Lung (tissue), 12 donors: ENCODE results near the gene TRERF1. TPM values are rescaled to one million over a fixed set of nuclear protein-coding genes. Genes with fewer than 3 reads are reported as not detected.

ENCODE experiments used
- ATAC-seq: fragments of 200-7000 bp; cut with Tn5 transposase; one replicate; pipeline ENCODE4 v1.9.1; 2020; ENCODE audit warnings: moderate number of reproducible peaks; ENCODE audit not compliant: insufficient read depth, low FRiP score
- DNase-seq, 3 donors: peaks; one replicate each; pipeline ENCODE4 v3.0.0-alpha.2; 2013 to 2017
- H3K27ac ChIP-seq, 2 donors: one replicate each; pipeline ENCODE4 v1.5.1; 2013; ENCODE audit warnings: mild to moderate bottlenecking in 2 of 2, moderate library complexity in 2 of 2, control low read depth in 1 of 2, inconsistent platforms in 1 of 2, low read depth in 1 of 2, low read length in 1 of 2
- H3K27me3 ChIP-seq, 3 donors: one replicate each; pipeline ENCODE4 v1.5.1; 2013; ENCODE audit warnings: low read length in 2 of 3; ENCODE audit not compliant: control insufficient read depth in 3 of 3, insufficient read depth in 3 of 3
- H3K36me3 ChIP-seq, 4 donors: one replicate each; pipeline ENCODE4 v1.5.1; 2013; ENCODE audit warnings: low read length in 4 of 4, mild to moderate bottlenecking in 1 of 4, moderate library complexity in 1 of 4; ENCODE audit not compliant: control insufficient read depth in 4 of 4, insufficient read depth in 4 of 4
- H3K4me1 ChIP-seq, 5 donors: one replicate each; pipeline ENCODE4 v1.5.1; 2013; ENCODE audit warnings: low read length in 5 of 5, mild to moderate bottlenecking in 2 of 5, moderate library complexity in 1 of 5; ENCODE audit not compliant: control insufficient read depth in 5 of 5, insufficient read depth in 5 of 5
- H3K4me3 ChIP-seq: one replicate; pipeline ENCODE4 v1.5.1; 2013; ENCODE audit warnings: mild to moderate bottlenecking, control low read depth, moderate library complexity
- H3K9ac ChIP-seq, 2 donors: one replicate each; pipeline ENCODE4 v1.5.1; 2013; ENCODE audit warnings: low read length in 2 of 2, control low read depth in 1 of 2; ENCODE audit not compliant: insufficient read depth in 1 of 2
- H3K9me3 ChIP-seq, 4 donors: one replicate each; pipeline ENCODE4 v1.5.1; 2013; ENCODE audit warnings: low read length in 3 of 4, mild to moderate bottlenecking in 1 of 4, moderate library complexity in 1 of 4; ENCODE audit not compliant: control insufficient read depth in 4 of 4, insufficient read depth in 3 of 4
- CTCF ChIP-seq: IDR thresholded peaks from 2 replicates; pipeline ENCODE4 v1.5.1; 2012; ENCODE audit warnings: mild to moderate bottlenecking; ENCODE audit errors: control extremely low read depth, extremely low read depth
- WGBS, 2 donors: extraction: QIAGEN DNeasy Blood & Tissue Kit; methylation state at CpG; one replicate each; pipeline ENCODE4 v1.1.7; 2013; 5-methylcytosine and 5-hydroxymethylcytosine counted together
- polyA plus RNA-seq, 2 donors: library from polyadenylated mRNA; stranded (reverse); fragments of 200-250 nt; gene quantifications; one replicate each; pipeline ENCODE4 v1.2.1, GENCODE V29; 2013
- total RNA-seq, 2 donors: library from RNA; depleted of rRNA in 1 of 2; stranded (reverse); fragments of >200 nt in 1 of 2; gene quantifications; one replicate each; pipeline ENCODE4 v1.2.1, GENCODE V29; 2014 to 2021
- donor health status: control.
- donor health status: control.
- donor health status: Bipolar disorder and iron deficiency.
- donor health status: healthy.
- donor health status: DM: yes; HTN: yes; CAD: no.

TRERF1 gene
- total and polyA plus RNA-seq, 4 donors = 1.2 to 10.4 (median 3.3) TPM

- no peaks in the 10 kb centered on the region for H3K9me3 ChIP-seq
- no peak overlapping the region for H3K4me3 ChIP-seq
- H3K9ac ChIP-seq = peak overlapping the region in 1 of 2 donors; percentile 78
- no peaks in the 10 kb centered on the region for H3K27me3 ChIP-seq
- peaks cover 0 to 66% (median 33%) of the 10 kb centered on the region in 5 donors for H3K4me1 ChIP-seq
- WGBS, 2 donors = 72 to 85% methylated on average over 11 of the region's 11 CpGs
- ATAC-seq (no peak), DNase-seq (peak; percentile 29 to 73 (median 66))
- no peaks in the 10 kb centered on the region for H3K36me3 ChIP-seq
- no peak for TF ChIP-seq CTCF
- H3K27ac ChIP-seq = no peak overlapping the region
These were observed 8.2 kb downstream of the TRERF1 start for GRCh38 chr6:42443312-42444060.

GRCh38 chr6:42441697-42442081 lies 10.0 kb downstream of the TRERF1 start:
- peak overlapping the region in 1 of 2 donors; percentile 37 for H3K27ac ChIP-seq
- no peaks in the 10 kb centered on the region for H3K36me3 ChIP-seq
- WGBS, 2 donors = 80% methylated on average over 5 of the region's 5 CpGs
- DNase-seq = peak; percentile 58 to 68 (median 59)
- H3K9ac ChIP-seq = peak overlapping the region in 1 of 2 donors; percentile 63
- no peak overlapping the region for H3K4me3 ChIP-seq
- ATAC-seq = no peak
- no peaks in the 10 kb centered on the region for H3K27me3 ChIP-seq
- H3K4me1 ChIP-seq = peaks cover 0 to 61% (median 33%) of the 10 kb centered on the region in 5 donors
- TF ChIP-seq CTCF = no peak
- no peaks in the 10 kb centered on the region for H3K9me3 ChIP-seq

- 64 to 75% methylated on average over 12 of the region's 12 CpGs for WGBS, 2 donors
- peak overlapping the region in 1 of 2 donors; percentile 63 for H3K9ac ChIP-seq
- no peaks in the 10 kb centered on the region for H3K36me3 ChIP-seq
- H3K4me1 ChIP-seq = peaks cover 0 to 61% (median 33%) of the 10 kb centered on the region in 5 donors
- peak overlapping the region in 1 of 2 donors; percentile 66 for H3K27ac ChIP-seq
- no peaks in the 10 kb centered on the region for H3K27me3 ChIP-seq
- TF ChIP-seq CTCF = no peak
- DNase-seq (peak; percentile 69 to 95 (median 94)), ATAC-seq (no peak)
- no peaks in the 10 kb centered on the region for H3K9me3 ChIP-seq
- no peak overlapping the region for H3K4me3 ChIP-seq
These were observed 10.7 kb downstream of the TRERF1 start for GRCh38 chr6:42440778-42441696.
